H1 (cell line): ENCODE measurements around the gene PIGK. TPM values are rescaled to one million over a fixed set of nuclear protein-coding genes. Genes with fewer than 3 reads are reported as not detected.

ENCODE experiments used
- ATF2 ChIP-seq: IDR thresholded peaks from 2 replicates; pipeline ENCODE4 v1.6.1; 2012; ENCODE audit warnings: low read length, inconsistent platforms
- EZH2 ChIP-seq: fragments of 200-600 bp; sonication (generic); IDR thresholded peaks from 2 replicates; pipeline ENCODE4 v1.7.1; 2012; ENCODE audit warnings: low read depth, mild to moderate bottlenecking, moderate library complexity, low read length, inconsistent platforms; ENCODE audit not compliant: severe bottlenecking
- KDM4A ChIP-seq: IDR thresholded peaks from one replicate; pipeline ENCODE4 v1.7.1; 2012; ENCODE audit warnings: low read depth, mild to moderate bottlenecking, moderate library complexity, low read length, inconsistent platforms; ENCODE audit not compliant: severe bottlenecking
- POLR2A ChIP-seq, 2 experiments: IDR thresholded peaks; 1 replicate in 1 of 2; 2 replicates in 1 of 2; pipeline ENCODE4 v1.6.1; 2011; ENCODE audit warnings: low read depth in 2 of 2, low read length in 2 of 2, mild to moderate bottlenecking in 2 of 2; ENCODE audit errors: control extremely low read depth in 1 of 2
- SAP30 ChIP-seq: fragments of 300-600 bp; sonication (generic); IDR thresholded peaks from 2 replicates; pipeline ENCODE4 v1.7.1; 2012; ENCODE audit warnings: low read length, moderate library complexity, mild to moderate bottlenecking, inconsistent platforms; ENCODE audit not compliant: insufficient read depth, insufficient replicate concordance
- TAF7 ChIP-seq: optimal IDR thresholded peaks from 2 replicates; pipeline ENCODE3; 2011; ENCODE audit warnings: low read depth, mild to moderate bottlenecking, inconsistent platforms, low read length, moderate library complexity, borderline replicate concordance
- polyA plus RNA-seq, 7 experiments: library from polyadenylated mRNA; depleted of rRNA in 3 of 7; stranded (reverse) in 5 of 7; unstranded in 2 of 7; fragments of >200 nt in 5 of 7; fragments of 200-250 nt in 2 of 7; gene quantifications; 1 replicate in 5 of 7; 2 replicates in 1 of 7; 4 replicates in 1 of 7; pipeline versions ENCODE4 v1.2.1 to v1.2.3, GENCODE V29; 2011 to 2013; ENCODE audit warnings: missing spikeins in 2 of 7, mixed read lengths in 2 of 7
- total RNA-seq: library from RNA; stranded (reverse); fragmentation: NEBNext Ultra II Directional; extraction: Animal tissue kit (Norgen Biotek cat#: 25700); gene quantifications from 2 replicates; pipeline ENCODE4 v1.2.1, GENCODE V29; 2021

PIGK gene
- total and polyA plus RNA-seq, 2 of the 8 experiments (the other 6 are each of a cell fraction or from before 2014, with no cell fraction given), result 5.6 to 23.2 TPM

- no peak for TF ChIP-seq POLR2A (IDR thresholded peaks at IDR 0.05; ENCODE audit: control extremely low read depth in 1 of 2, low read depth in 2 of 2, low read length in 2 of 2)
- no peak for TF ChIP-seq ATF2
- no peak for TF ChIP-seq SAP30
- no peak for TF ChIP-seq KDM4A
- TF ChIP-seq TAF7, result no peak
- TF ChIP-seq EZH2, result no peak
- TF ChIP-seq, all 59 proteins: peak for 0
These were observed 162.7 kb downstream of the PIGK start (continued) for GRCh38 chr1:77056525-77056924.
